NCI-H774 (cell line): Measurements from ENCODE around the gene TMEM184C.

Source experiments
- DNase-seq: peaks from one replicate; lab custom pipeline; 2025; lab: John Stamatoyannopoulos, UW

TMEM184C gene

DNA sequence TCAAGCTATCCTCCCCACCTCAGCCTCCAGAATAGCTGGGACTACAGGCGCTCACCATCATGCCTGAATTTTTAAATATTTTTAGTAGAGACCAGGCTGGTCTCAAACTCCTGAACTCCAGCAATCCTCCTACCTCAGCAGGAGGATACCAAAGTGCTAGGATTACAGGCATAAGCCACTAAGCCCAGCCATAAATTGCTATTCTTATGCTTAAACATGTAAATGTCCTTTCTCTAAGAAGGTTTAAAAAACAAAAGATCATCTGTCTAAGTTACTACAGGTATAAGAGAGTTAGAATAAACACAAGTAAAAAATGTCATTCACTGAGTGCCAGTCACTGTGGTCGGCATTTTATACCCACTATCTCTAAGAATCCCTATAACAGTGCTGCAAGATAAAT lies 38.4 kb downstream of the TMEM184C start:
- no peak for DNase-seq

DNA sequence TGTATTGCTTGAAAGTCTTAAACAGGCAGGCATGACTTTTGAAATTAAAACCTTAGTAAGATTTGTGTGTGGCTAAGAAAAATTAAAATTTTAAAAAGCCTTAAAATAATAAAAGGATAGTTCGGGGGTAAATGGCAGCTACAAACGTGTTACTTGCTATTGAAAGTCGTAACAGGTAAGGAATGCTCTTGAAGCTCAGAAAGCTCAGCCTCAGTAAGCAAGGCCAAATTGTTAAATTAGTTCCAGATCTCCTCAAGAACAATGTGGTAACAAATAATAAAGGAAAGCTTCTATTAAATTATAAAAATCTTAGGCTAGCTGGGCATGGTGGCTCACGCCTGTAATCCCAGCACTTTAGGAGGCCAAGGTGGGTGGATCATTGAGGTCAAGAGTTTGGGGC lies 41.3 kb downstream of the TMEM184C start:
- DNase-seq, result no peak

DNA sequence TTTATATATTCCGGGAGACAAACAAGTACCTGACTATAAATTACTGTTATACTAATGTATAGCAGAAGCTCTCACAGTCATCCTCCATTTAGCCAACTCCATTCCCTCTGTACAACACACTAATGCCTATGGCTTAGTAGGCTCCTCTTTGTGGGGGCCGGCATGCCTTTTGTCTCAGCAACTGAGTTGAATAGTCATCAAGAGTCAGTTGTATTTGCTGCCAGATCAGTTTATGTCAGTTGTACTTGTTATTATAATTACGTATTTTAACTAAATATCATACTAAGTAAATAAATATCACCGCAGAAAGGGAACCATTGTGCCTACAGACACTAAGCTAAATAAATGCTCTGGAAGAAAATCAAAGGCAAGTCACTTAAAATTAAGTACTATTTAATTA lies 56.9 kb downstream of the TMEM184C start:
- no peak for DNase-seq

DNA sequence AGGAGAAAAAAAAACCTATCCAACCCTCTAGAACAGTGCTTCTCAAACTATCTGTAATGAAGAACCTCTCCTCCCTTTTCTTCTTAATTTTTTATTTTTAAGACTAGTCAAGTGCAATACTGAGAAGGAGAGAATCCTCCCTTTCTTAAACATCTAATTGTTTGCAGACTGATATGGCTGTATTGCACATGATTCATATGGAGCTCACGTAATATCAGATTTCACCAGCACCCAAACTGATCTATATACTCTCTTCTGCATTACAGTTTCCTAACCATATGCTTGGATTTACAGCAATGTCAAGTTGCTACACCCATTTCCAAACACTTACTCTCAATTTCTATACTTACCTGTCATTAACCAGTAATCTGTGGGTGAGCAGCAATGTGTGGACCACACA lies 57.3 kb downstream of the TMEM184C start:
- DNase-seq, result no peak

DNA sequence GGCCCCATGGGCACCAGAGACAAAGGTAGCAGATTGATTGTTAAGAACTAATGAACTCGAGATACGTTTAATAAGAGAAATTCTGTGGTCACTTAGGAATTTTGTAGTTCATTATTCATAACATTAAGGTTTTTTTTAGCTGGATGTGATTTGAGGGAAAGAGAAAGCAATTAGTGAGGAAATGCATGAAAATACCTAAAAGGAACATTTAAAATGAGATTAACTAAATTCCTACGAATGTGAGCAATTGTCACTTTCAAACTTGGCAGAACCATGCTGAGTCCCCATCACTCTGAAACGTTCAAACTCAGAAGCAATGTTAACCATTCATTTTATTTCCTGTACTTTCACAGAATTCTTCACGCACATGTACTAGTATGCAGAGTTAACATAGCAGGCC lies 60.9 kb downstream of the TMEM184C start:
- no peak for DNase-seq

DNA sequence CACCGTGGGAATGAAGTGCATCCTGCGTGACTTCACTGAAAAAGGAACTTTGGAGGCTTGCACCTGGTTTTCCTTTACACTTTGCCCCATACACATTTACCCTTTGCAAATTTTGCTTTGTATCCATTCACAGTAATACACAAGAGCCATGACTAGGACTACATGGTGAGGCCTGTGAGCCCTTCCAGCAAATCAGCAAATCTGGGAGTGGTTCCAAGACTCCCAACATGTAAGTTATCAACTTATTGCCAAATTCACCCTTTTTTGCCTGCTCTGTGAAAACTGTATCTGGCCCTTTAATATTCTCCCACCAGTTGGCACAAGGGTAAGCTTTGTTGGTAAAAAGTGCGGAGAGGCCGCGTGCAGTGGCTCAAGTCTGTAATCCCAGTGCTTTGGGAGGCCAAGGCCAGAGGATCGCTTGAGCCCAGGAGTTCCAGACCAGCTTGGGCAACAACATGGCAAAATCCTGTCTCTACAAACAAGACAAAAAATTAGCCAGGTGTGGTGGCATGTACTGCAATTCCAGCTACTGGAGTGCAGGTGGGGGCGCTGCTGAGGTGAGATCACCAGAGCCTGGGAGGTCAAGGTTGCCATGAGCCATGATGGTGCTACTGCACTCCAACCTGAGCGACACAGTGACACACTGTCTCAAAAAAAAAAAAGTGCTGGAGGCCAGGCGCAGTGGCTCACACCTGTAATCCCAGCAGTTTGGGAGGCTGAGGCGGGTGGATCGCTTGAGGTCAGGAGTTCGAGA lies 61.8 kb downstream of the TMEM184C start:
- DNase-seq, result no peak

DNA sequence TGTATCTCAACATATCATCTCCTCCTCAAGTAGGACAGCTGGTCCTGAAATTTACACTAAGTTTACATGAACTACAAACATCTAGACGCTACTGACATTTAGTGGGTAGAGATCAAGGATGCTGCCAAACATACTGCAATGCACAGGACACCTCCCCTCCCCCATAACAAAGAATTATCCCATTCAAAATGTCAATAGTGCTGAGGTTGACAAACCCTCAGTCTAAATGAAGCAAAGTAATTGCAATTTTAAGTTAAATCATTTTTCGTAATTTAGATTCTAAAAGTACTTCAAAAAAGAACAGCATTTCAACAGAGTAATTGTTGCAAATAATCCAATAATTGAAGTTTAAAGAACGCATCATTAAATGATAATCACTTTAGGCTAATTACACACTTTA lies 65.6 kb downstream of the TMEM184C start:
- DNase-seq, result no peak

DNA sequence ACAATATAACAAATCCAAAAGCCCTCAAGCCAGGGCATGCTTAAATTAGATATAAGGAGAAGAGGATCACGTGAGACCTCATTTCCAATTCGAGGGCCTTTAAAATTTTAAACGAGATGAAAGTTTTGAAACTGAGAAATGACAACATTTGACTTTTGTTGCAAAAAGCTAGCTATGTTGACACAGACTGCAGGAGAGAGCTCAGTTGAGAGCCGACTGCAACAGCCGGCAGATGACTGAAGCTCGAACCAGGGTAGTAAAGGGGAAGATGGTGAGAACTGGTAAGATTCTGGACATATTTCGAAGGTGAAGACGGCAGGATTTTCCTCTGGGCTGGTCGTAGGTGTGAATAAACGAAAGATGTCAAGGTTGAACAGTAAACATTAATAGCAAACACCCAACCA lies 66.0 kb downstream of the TMEM184C start:
- no peak for DNase-seq

DNA sequence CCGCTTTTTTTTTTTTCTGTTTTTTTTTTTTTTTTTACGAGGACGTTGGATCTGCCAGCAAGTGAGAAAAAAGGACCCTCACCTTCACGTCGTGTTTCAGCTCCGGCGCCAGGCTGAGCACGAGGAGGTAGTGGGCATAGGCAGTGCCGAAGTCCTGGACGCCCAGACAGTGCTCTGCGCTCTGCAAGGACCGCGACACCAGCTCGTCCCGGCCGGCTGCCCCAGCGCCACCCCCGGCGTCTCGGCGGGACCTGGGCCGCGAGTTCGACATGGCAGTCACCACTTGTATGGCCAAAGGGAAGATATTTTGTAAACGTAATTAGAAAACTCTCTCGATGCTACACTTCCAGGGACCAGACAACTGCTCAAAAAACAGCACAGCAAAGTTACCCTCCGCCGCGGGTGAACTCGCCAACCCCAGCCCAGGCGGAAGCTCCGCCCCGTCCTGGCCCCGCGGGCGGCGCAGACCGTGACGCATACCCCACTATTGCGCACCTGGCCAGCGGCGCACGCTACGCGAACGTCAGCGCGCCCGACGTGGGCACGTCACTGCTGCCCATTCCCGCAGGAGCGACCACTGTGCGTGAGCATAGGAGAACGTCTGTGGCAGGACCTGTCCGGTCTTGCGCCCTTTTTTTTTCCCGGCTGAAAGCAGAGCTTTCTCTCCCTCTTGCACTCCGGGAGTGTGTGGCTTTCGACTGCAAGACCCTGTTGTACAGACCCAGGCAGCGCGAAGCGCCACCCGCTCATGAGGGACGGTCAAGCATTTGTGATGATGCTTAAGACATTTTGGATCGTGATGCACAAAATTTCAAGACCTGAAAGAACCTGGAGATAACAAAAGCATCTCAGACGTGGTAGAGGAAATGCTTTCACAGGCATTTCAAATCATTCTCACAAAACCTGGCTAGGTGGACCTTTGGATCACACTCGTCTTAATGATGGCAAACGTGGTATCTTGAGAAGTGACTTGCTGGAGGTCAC lies 66.8 kb downstream of the TMEM184C start, which contains the start of gene PRMT9:
PRMT9 (minus strand) TSS at position 447 of the 984 bp plus-strand sequence; CDS start at position 271, 176 bp downstream.
- peak; percentile 61 for DNase-seq

DNA sequence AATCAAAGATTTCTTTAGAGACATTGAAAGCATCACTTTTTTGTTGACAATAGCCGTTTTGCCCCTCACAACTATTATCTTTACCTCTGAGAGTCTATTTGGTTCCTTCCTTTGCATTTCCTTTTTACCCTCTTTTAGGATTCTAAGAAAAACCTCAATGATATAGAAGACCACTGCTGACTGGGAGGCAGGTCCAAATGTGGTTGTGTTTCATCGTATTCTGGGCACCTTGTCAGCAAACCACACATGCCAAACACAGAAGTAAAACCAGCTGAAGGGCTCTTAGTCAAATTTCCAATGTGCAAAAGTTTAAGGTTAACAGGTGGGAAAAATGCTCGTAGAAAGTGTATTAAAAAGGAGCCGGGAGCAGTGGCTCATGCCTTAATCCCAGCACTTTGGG lies 71.9 kb downstream of the TMEM184C start:
- no peak for DNase-seq

- DNase-seq, result no peak
Measured at GRCh38 chr4:147691820-147692219, 74.6 kb downstream of the TMEM184C start.

GRCh38 chr4:147693218-147693617 lies 76.0 kb downstream of the TMEM184C start:
- DNase-seq, result no peak

DNA sequence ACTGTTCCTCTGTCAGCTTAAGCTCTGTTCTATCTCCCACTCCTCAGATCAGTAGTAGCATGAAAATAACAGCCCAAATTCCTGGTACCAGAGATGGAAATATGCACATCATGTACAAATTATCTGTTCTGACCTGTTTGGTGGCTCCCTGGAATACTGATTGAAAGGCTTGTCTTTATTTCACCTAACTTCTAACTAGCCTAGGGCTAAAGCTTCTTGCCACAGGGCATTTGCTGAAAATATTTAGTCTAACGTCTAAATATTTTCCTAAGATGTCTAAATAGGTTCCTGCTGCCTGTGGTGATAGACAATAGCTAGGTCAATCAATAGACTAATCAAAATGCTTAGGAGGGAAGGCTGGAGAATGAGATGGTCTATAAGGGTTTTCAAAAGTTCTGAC lies 79.7 kb downstream of the TMEM184C start:
- no peak for DNase-seq

DNA sequence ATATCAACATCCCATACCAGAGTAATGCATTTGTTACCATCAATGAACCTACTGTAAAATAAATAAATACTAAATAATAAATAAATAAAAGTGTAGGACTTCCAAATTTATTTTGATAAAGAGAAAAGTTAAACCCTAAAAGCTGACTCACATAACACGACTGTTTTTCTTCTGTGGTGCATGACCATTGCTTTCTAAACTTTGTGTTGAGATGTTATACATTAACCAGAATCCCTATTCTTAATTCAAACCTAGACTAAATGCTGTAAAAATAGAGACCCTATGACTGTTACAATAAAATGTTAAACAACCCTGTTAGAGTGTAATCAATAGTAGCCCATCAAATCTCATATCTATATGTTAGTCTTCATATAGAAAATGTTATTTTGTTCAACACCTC lies 87.6 kb downstream of the TMEM184C start:
- DNase-seq, result no peak

DNA sequence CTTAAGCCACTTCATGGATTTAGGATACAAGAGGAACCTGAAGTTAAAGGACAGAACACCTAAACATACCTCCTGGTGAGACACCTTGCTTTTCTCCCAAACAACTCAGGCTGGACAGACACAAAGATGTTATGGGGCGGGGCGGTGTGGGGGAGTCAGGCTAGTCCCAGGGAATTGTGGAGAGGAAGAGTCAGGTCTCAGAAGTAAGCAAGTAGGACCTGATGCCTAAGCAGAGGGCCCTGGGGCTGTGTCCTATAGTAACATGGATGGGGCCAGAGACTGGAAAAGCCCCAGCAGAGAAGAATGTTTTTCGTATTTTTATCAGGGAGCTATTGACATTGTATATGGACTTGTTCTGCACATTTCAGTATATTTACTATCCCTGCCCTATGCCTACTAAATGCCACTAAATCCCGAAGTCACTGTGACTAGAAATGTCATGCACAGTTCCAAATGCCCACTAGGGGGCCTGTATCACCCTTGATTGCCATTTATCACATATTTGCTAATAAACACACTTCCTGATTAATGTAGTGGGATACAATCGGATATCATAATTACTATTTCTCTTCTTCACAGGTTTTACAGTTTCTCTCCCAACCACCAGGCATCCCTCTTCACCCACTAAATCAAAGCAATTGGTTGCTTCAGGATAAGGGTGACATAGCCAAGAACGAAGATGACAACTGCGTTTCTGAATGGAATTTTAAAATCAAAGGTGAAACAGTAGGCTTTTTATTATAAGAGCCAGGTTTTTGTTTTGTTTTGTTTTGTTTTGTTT lies 90.9 kb downstream of the TMEM184C start:
- no peak for DNase-seq

GRCh38 chr4:147709999-147710398 lies 92.8 kb downstream of the TMEM184C start:
- no peak for DNase-seq

DNA sequence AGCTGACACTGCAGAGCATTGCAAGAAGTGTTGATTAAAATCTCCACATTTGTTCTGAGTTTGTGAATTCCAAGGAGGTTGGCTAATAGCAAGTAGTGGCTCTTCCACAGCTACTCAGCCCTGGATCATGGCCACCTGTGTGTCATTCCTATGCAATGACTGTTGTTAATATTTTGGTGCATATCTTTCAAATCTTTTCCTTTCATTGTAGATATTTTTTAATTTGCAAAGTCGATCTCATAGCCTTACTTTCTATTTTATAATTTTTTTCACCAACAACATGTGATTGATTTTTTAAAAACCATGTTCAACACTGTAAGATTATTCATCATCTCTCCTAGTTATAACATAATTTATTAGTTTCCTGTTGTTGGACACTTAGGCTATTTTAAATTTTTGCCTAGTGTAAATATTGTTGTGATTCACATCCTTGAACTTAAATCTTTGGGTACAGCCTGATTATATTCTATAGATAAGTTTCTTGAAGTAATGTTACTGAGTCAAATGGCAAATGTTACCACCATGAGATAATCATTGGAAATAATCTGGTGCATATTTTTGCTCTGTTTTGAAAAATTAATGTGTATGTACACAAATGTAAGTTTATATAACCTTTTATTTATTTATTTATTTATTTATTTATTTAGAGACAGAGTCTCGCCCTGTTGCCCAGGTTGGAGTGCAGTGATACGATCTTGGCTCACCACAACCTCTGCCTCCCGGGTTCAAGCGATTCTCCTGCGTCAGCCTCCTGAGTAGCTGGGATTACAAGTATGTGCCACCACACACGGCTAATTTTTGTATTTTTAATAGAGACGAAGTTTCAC lies 97.6 kb downstream of the TMEM184C start:
- DNase-seq, result no peak

GRCh38 chr4:147717878-147718277 lies 100.7 kb downstream of the TMEM184C start:
- no peak for DNase-seq
